CD4-positive, alpha-beta T cell treated with Interleukin-21 for 1 hour (primary cell): ENCODE data around the gene PTPRN2.
"Not testable (repeated sequence)": the region's sequence is repeated elsewhere in the genome, so short reads cannot be mapped to it uniquely, and the experiment has no call there.

ENCODE experiments used
- DNase-seq: peaks from one replicate; pipeline ENCODE4 v3.0.0-alpha.2; 2020

The PTPRN2 gene

DNA sequence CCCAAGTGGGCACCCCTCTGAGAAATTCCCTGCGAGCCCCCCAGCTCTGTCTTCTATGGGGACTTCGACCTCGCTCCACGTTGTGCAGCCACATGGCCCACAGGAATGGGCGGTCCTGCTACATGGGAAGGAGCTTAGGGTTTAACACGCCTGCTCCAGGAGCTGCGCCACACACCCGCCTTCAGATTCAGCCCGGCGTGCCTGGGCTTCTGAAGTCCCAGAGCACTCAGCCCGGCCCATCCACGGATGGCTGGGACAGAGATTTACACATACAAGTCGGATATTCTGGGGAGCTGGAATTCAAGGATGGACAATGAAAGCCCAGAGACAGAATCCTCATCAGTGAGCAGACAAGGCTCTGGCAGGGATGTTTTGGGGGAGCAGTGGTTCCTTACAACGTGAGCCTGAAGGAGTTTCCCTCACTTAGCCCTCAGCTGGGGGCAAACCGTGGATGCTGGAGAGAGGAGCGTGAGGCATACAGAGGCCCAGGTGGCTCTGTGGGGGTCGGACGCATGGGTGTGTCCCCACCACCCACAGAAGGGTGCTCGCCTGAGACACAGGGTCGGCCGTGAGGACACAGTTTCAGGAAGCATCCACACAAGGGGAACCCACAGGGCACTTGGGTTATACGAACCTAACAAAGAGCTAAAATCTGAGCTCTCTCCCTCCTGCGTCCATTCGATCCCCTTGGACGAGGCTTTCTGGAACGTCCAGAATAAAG lies 877.9 kb downstream of the PTPRN2 start:
- no peak for DNase-seq

DNA sequence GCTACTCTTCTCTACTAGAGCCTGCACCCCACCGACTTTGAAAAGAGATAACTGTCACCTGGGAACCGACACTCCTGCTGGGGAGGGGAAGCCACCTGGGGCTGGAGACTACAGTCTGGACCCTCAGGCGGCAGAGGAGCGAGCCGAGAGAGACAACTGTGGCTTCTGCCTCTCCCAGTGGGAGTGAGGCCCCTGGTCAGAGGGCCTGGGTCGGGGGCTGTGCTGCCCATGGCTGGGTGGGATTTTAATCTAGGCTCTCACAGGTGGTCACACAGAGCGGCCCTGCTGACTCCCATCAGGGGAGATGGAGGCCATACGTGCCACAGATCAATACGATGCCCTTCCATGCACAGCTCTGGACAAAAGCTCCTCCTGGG lies 878.7 kb downstream of the PTPRN2 start:
- no peak for DNase-seq

DNA sequence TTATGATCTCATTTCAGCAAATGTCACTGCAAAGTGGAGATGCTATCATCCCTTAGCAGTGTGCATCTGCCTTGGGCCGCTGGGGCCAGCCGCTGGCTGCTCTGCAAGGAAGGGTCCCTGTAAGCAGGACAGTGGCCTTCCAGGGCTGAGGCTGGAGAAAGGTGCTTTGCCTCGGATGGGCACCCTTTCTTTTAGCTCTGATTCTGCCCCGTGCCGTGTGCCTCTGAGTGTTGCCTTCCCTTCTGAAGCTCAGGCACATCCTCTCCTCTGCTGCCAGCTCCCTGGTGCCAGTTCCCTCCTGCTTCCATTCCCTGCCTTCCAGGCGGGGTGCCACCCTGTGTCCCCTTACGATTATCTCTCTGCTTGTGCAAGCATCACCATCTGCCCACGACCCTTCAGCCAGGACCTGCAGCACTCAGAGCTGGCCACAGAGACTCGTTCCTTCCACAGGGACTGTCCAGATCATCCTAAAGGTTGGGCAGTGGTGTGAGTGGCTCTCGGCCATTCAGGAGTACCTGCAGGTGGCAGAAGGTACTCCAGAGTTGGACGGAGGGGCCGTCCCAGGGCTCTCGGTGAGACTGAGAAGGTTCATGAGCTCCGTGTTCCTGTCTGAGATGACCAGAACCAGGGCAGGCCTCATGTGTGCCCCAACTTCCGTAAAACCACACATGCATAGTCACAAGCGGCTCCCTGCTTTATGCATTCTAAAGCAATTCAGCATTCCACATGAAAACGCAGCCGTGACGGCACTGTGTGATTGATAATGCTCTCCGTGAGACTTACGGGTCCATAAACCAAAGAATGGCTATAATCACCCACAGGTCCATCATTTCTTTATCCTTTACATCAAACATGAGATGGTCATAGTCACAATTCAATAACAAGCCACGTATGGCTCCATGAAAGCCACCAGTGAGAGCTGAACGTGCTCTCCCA lies 879.4 kb downstream of the PTPRN2 start:
- no peak for DNase-seq

DNA sequence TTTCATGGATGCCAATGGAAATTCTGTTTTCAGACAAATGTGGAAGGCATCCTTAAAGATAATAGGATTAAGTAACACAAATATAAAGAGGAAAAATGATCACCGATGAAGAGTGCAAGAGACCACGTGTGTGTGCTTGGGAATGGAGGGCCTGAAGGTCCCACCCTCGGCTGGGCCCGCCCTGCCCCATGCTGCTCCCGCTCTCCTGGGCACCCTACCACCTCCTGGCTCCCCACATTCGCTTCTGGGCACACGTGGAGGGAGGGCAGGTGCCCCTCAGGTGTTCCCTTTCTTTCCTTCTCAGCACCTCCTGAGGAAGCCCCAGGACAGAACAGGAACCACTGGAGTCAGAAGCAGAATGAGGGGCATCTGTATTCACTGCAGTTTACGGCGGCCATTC lies 883.3 kb downstream of the PTPRN2 start:
- no peak for DNase-seq

DNA sequence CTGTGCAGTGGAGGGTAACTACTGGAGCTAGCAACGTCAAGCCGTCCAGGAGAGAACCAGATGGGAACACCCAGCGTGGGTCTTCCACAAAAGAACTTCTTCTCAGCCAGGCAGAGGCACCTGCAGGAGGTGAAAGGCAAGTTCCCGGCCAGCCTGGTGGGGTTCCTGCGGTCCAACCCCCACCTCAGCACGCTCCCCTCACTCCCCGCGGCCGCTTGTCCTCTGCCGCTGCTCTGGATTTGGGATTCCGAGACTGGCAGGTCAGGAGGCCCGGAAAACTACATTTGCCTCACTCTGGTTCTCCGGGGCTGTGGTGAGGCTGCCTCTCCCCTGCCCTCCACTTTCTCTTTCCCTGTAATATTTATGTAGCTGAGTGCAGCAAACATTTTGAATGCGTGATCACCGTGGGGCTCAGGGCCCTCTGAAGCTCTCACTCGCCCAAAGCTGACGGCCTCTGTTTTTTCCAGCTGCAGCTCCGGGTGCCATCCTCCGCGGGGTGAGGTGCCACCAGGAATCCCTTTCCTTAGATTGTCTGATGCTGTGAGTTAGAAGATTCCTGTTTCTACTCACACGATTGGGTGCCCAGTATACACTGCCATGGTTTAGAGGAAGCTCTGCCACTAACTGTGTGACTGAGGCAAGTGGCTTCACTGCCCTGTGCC lies 884.0 kb downstream of the PTPRN2 start:
- no peak for DNase-seq

DNA sequence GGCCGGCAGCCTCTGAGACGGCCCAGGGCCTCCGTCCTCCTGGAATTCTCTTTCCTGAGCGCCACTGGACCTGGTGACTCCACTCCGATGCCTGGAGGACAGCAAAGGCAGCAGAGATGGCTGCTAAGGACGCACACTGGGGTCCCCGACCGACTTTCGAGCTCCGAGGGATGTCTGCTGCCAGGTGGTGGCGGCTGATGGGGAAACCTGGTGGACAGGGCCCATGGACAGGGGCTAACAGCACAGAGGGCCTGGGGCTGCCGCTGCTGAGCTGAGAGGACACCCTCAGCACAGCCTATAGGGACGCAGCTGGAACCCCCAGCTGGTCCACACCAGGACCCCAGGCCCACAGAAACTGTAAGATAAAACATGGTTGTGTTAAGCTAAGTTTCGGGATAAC lies 884.5 kb downstream of the PTPRN2 start:
- no peak for DNase-seq

DNA sequence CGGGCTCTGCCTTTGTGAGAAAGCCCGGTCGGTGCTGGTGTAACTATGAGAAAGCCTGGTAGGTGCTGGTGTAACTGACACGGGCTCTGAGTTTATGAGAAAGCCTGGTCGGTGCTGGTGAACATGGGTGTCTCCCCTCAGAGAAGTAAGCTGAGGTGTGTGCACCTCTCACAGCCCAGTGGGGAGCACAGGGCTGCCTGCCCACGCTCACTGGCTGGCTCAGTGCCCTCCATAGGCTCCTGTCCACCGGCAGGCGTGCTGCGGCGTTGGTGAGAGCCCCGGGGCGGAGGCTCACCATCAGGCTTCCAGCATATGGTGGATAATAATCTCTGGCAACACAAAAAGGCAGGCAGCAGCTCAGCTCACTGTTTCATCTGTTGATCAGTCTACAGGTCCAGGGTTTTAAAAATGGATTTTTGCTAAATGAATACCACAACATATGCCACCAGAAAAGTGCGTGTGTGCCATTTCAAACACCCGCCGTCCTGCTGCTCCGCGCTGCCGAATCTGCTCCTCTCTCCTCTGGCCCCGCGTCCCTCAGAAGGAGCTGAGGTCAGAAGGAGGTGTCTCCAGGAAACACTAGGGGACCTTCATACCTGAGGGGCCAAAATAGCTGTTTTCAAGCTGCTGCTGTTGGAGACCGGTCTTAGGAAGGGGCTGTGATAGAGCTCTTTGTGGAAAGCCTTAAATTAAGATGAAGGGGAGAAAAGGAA lies 885.2 kb downstream of the PTPRN2 start:
- no peak for DNase-seq

DNA sequence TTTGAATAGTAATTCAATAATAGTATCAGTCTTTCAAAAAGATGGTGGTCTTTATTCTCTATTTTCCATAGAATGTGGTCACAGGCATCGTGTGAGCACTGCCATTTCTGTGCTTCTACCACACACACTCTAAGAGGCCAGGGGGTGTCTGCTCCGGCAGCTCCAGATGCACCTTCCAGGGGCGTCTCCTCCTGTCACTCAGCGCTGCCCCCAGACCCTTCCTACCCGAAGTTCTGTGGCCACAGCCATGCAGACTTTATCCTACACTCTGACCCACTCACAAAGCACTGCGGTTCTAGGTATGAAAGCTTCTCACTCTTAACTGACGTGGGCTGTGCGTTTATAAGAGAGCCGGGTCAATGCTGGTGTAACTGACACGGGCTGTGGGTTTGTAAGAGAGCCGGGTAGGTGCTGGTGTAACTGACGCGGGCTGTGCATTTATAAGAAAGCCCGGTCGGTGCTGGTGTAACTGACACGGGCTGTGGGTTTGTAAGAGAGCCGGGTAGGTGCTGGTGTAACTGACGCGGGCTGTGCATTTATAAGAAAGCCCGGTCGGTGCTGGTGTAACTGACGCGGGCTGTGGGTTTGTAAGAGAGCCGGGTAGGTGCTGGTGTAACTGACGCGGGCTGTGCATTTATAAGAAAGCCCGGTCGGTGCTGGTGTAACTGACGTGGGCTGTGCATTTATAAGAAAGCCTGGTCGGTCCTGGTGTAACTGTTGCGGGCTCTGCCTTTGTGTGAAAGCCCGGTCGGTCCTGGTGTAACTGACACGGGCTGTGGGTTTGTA lies 886.0 kb downstream of the PTPRN2 start:
- DNase-seq = not testable (repeated sequence)

DNA sequence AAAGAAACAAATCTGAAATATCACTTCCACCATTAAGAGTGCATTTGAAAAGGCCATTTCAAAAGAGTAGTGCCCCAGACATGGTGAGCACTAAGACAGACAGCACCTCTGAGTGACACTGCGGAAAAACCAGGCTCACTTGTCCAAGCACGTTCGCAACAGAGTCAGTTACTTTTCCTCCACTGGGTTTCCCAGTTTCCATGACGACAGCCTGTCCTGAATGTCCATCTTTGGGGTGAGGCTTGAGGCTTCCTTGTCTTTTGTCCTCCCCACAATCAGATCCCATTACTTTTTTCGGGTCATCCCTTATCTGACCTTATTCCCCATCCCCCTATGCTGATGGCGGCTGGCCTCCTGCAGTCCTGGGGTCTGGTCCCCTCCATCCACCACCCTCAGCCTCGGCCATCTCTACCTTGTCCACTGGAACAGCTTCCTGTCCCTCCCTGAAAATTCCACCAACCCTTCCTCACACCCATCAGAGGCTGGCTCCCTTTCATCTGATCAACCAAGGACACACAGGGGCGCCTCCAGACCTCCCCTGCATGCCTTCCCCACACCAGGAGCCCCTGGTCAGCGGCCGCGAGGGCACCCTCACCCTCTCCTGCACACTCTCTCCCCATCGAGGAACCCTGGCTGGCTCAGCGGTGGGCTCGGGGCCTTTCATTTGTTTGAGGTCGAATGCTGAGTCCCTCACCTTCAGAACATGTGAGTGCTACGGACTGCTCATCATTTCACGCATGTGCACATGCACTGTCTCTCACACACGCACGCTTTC lies 887.2 kb downstream of the PTPRN2 start:
- no peak for DNase-seq

DNA sequence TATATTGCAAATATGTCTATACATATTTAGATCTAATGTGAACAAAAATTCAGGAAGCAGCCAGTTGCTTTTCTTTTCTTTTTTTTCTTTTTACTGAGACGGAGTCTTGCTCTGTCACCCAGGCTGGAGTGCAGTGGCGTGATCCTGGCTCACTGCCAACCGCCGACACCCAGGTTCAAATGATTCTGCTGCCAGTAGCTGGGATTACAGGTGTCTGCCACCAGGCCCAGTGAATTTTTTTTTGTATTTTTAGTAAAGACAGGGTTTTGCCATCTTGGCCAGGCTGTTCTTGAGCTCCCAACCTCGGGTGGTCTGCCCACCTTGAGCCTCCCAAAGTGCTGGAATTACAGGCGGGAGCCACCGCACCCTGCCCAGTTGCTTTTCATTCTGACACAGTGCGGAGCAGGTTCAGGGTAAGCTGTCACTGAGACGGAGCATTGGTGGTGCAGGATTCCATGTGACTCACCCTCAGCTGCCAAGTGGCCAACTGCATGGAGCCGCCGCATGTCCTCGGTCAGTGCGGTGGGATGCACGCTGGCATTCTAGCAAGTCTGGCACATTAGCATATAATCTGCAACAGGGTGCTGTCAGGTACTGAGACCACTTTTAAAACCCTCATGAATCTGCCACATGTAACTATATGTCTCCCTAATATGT lies 888.1 kb downstream of the PTPRN2 start:
- DNase-seq = no peak

DNA sequence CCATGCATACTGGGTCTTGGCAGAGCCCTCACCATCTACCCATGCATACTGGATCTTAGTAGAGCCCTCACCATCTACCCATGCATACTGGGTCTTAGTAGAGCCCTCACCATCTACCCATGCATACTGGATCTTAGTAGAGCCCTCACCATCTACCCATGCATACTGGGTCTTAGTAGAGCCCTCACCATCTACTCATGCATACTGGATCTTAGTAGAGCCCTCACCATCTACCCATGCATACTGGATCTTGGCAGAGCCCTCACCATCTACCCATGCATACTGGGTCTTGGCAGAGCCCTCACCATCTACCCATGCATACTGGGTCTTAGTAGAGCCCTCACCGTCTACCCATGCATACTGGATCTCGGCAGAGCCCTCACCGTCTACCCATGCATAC lies 890.3 kb downstream of the PTPRN2 start:
- not testable (repeated sequence) for DNase-seq

DNA sequence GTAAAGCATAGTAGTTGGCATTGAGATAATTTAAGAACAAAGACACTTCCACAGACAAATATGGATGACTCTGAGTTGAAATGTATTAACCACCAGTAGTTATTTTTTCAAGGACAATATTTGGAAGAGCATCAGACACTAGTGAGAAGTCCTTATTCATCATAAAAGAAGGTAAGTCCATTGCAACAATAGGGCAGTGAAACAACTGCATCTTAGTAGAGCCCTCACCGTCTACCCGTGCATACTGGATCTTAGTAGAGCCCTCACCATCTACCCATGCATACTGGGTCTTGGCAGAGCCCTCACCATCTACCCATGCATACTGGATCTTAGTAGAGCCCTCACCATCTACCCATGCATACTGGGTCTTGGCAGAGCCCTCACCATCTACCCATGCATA lies 892.0 kb downstream of the PTPRN2 start:
- DNase-seq = not testable (repeated sequence)

DNA sequence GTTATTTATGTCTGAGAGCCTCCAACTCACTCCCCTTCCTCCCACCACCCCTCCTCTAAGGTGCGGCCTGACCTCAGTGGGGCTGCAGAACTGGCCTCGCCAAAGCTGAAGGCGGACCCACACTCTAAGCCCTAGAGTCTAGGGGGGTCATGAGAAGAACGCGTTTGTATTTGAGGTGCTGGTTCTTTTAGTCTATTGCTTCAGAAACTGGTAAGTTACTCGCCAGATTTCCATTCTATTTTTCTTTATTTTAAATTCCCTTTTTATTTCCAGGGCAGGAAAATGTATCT lies 893.3 kb downstream of the PTPRN2 start:
- no peak for DNase-seq

DNA sequence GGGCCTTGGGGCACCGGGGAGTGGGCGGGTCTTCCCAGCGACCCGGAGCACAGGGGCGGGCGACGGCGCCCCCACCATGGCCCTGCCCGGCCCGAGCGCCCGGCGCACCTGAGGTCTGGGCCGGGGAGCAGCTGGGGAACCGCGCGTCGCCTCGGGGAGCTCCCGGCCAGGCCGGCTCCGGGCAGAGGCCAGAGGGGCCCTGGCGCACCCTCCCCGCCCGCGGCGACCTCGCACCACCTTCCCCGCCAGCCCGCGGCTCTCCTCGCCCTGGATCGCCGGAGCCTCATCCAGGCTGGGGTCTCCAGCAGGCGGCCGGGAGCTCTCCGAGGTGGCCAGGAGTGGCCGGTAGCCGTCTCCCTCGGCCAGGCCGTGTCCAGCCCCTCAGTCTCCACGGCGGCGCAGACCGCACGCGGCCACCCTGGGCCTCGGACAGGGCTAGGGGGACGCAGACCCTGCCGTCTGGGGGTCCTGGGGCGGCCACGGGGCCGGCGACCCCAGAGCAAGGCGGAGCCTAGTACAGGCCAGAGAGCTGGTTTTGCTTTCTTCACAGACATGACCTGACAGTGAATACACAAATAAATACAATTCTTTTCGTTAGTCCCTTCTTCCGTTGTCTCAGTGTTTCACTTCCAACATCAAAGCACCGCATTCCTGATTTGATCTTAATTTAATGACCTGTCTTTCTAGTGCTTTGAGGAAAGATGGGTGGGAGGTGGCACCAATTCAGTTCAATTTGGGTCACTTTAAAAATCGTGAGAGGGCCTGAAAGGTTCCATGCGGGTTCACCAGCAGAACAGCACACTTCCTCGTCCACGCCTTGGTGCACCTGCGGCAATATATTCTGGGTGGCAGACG lies 893.9 kb downstream of the PTPRN2 start:
- DNase-seq = no peak

DNA sequence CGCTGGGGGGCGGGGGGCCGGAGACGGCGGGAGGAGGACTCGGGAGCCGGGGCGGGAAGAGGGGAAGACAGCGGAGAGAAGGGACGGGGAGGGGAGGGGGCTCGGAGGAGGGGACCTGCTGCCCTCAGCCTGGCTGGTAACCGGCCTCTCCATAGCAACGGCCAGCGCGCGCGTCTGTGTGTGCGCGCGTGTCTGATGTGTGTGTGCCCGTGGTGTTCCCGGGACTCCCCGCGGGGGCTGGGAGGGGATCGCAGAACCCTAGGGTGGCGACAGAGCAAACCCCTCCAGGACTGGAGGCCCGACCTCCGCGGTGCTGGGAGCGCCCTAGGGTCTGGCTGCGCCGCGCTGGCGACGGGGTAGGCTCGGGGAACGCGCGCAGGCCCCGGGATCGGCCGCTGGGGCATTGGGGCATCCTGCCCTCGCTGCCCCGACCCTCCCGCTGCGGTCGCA lies 894.5 kb downstream of the PTPRN2 start:
- DNase-seq = no peak

DNA sequence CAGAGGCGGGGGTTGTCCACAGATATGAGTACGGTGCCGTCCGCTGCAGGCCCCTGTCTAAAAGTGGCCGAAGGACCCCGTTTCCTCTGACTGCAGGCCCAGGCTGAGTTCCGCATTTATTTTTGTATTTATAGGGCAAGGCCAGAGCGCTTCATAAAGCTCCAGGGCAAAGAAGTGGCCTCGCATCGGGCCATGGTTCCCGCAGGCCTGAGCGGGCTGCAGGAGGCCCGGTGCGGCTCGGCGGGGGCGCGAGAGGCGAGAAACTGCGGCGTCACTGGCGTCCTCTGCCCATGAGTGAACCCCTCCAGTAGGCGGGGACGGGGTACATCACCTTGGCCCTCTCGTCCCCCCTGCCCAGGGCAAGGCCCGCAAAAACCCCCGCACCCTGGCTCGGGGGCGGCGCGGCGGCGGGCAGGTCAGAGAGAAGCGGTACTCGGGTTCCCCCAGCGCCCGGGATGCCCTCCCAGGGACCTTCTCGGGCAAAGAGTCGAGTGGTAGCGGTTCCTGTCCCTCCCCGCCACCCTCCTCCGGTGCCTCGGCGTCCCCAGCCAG lies 895.1 kb downstream of the PTPRN2 start:
- no peak for DNase-seq

DNA sequence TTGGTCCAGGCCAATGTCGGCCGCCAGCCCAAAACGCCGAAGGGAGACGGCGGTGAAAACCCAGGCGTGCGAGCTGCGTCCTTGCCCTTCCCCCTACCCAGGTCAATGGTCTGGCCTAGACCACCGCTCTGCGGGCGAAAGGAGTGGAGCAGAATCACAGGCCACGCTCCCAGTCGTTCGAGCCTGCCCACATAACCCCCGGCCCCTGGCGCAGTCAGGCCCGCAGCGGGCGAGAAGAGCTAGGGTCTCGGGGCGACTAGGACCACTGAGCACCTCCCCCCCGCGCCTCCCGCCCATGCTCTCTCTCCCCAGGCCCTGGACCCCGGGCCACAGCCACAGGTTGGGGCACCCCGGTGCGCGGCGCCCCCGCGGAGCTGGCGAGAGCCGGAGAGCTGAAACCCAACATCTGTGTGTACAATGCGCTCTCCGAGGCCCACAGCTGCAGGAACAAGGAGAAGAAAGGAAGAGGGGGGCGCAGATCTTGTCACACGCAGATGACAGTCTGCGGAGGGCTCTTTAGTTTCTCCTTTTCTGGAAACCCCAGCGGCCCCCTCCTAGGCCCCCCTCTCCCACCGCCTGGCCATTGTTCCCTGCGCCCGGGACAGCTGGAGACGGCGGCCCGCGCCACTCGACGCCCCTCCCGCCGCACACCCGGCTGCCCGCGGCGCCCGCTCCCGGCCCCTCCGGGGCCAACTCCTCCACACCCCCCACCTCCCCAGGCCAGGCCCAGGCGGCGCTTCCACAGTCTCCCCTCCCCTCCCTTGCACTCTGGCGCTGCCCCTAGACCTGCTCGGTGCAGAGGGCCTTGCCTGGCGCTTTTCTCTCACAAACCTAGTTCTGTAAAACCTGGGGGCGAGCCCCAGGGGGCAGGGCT lies 895.8 kb downstream of the PTPRN2 start:
- no peak for DNase-seq

DNA sequence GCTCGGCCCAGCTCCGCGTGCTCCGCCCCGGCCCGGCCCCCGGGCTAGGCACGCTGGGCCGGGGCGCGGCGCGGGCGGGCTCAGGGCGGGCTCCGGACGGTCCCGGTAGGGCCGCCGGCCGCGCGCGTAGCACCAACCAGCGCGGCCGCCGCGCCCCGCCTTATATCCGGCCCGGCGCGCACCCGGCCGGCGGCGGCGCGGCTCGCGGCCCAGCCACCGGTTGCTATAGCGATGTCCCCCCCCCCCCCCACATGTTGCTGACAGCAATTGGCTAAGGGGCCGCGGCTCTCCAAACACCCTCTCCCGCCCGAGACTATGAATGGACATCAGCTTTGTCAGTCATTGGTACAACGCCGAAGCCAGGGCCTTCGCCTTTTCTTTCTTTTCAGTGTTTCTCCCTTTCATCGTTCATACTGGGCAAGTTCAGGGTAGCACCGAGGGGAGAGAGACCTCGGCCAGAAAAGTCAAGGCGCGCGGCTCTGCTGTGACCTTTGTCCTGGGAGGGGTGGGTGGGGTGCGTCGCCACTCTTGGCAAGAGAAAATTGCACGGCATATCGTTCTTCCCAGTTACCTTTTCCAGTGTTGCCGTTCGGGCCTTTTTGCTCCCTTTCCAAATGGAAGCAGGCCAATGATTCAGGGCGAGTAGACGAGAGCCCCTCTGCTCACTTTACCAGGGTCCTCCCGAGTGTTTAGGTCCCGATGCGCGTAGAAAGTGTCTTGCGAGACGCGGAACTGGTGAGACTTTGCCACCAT lies 896.6 kb downstream of the PTPRN2 start:
- DNase-seq = no peak
